Peyer's patch (tissue), 4 donors: ENCODE results near the gene MAG. TPM values are rescaled to one million over a fixed set of nuclear protein-coding genes. Genes with fewer than 3 reads are reported as not detected.

Experiments used
- DNase-seq, 3 donors: peaks; one replicate each; pipeline ENCODE4 v3.0.0-alpha.2; 2017 to 2019
- H3K27ac ChIP-seq, 4 donors: fragments of 200-600 bp; sonication (generic); one replicate each; pipeline ENCODE4 v1.5.1; 2016 to 2019
- H3K27me3 ChIP-seq, 2 donors: fragments of 200-600 bp; sonication (generic); one replicate each; pipeline ENCODE4 v1.5.1; 2019
- H3K36me3 ChIP-seq, 3 donors: fragments of 200-600 bp; sonication (generic); one replicate each; pipeline ENCODE4 v1.5.1; 2016 to 2019
- H3K4me1 ChIP-seq, 4 donors: fragments of 200-600 bp; sonication (generic); one replicate each; pipeline ENCODE4 v1.5.1; 2016 to 2019
- H3K4me3 ChIP-seq, 4 donors: fragments of 200-600 bp; sonication (generic); 1 replicate in 3 of 4; 2 replicates in 1 of 4; pipeline ENCODE4 v1.5.1; 2016 to 2019; ENCODE audit warnings: mild to moderate bottlenecking in 1 of 4
- H3K9me3 ChIP-seq, 4 donors: fragments of 200-600 bp; sonication (generic); one replicate each; pipeline ENCODE4 v1.5.1; 2016 to 2019; ENCODE audit warnings: mild to moderate bottlenecking in 1 of 4
- POLR2A ChIP-seq, 2 donors: fragments of 450-650 bp; IDR thresholded peaks; one replicate each; pipeline ENCODE4 v1.5.1; 2017; ENCODE audit warnings: antibody characterized with exemption in 2 of 2, mild to moderate bottlenecking in 2 of 2, moderate library complexity in 2 of 2
- total RNA-seq, 4 donors: library from RNA; depleted of rRNA; stranded (reverse); fragments of >200 nt; gene quantifications; one replicate each; pipeline ENCODE4 v1.1.0, GENCODE V29; 2016
- TF ChIP-seq, protein P1 (sequence below), 6 experiments: fragments of 450-650 bp in 4 of 6; fragments of 200-600 bp in 2 of 6; sonication (generic) in 1 of 6; IDR thresholded peaks; one replicate each; pipeline ENCODE4 v1.5.1; 2017 to 2019; ENCODE audit warnings: antibody characterized with exemption in 6 of 6, mild to moderate bottlenecking in 3 of 6, moderate library complexity in 1 of 6

MAG gene
- total RNA-seq, 4 donors from 2014 or later: 3.8 TPM; not detected in 3

DNA sequence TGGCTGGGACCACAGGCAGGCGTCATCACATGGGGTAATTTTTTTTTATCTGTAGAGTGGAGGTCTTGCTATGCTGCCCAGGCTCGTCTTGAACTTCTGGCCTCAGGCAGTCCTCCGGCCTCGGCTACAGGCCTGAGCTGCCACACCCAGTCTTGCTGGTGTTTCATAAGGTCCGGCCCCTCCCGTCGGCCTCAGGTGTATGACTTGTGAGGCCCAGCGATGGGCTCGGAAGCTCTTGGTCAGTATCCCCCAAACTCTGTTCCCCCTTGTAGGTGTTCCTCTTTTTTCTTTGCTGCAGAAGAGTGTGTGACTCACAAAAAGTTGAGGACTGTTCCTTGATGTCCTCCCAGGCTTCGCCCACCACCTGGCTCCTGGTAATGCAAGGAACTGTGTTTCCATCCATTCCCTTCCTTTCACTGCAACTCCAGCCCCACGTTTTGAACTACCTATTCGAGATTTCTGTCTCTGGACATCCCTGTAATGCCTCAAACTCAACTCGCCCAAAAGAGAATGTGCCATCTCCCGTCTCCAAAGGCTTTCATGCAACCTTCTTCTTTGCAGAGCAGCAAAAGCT is 18.2 kb upstream of the MAG start:
- no peak overlapping the region for H3K27ac ChIP-seq
- no peak overlapping the region for H3K4me3 ChIP-seq
- H3K9me3 ChIP-seq: no peaks in the 10 kb centered on the region
- peaks cover 0 to 20% (median 9%) of the 10 kb centered on the region in 4 donors for H3K4me1 ChIP-seq
- peaks cover 0 to 72% (median 0%) of the 10 kb centered on the region in 3 donors for H3K36me3 ChIP-seq
- TF ChIP-seq, protein P1, sequence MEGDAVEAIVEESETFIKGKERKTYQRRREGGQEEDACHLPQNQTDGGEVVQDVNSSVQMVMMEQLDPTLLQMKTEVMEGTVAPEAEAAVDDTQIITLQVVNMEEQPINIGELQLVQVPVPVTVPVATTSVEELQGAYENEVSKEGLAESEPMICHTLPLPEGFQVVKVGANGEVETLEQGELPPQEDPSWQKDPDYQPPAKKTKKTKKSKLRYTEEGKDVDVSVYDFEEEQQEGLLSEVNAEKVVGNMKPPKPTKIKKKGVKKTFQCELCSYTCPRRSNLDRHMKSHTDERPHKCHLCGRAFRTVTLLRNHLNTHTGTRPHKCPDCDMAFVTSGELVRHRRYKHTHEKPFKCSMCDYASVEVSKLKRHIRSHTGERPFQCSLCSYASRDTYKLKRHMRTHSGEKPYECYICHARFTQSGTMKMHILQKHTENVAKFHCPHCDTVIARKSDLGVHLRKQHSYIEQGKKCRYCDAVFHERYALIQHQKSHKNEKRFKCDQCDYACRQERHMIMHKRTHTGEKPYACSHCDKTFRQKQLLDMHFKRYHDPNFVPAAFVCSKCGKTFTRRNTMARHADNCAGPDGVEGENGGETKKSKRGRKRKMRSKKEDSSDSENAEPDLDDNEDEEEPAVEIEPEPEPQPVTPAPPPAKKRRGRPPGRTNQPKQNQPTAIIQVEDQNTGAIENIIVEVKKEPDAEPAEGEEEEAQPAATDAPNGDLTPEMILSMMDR (IDR thresholded peaks at IDR 0.05): no peak
- no peak for TF ChIP-seq POLR2A (IDR thresholded peaks at IDR 0.05)
- H3K27me3 ChIP-seq: no peaks in the 10 kb centered on the region
- DNase-seq: no peak

DNA sequence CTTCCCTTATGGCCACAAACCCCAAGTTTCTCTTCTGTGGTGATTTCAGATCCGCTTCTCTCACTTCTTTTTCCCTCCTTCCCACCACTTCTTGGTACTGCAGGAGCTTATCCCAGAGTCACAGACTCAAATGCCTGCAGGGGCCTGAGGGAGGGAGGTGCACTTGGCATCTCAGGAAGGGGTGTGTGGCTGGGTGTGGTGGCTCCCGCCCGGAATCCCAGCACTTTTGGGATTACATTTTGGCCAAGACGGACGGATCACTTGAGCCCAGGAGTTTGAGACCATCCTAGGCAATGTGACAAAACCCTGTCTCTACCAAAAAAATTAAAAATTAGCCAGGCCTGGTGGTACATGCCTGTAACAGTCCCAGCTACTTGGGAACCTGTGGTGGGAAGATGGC is 17.6 kb upstream of the MAG start:
- no peak for DNase-seq
- Histone ChIP-seq H3K4me1 (peaks cover 0 to 20% (median 9%) of the 10 kb centered on the region in 4 donors), H3K27me3 (no peaks in the 10 kb centered on the region), H3K36me3 (peaks cover 0 to 78% (median 0%) of the 10 kb centered on the region in 3 donors), H3K27ac (no peak overlapping the region), H3K9me3 (no peaks in the 10 kb centered on the region), H3K4me3 (no peak overlapping the region)
- no peak for TF ChIP-seq POLR2A (IDR thresholded peaks at IDR 0.05)
- TF ChIP-seq, protein P1 (IDR thresholded peaks at IDR 0.05): no peak

DNA sequence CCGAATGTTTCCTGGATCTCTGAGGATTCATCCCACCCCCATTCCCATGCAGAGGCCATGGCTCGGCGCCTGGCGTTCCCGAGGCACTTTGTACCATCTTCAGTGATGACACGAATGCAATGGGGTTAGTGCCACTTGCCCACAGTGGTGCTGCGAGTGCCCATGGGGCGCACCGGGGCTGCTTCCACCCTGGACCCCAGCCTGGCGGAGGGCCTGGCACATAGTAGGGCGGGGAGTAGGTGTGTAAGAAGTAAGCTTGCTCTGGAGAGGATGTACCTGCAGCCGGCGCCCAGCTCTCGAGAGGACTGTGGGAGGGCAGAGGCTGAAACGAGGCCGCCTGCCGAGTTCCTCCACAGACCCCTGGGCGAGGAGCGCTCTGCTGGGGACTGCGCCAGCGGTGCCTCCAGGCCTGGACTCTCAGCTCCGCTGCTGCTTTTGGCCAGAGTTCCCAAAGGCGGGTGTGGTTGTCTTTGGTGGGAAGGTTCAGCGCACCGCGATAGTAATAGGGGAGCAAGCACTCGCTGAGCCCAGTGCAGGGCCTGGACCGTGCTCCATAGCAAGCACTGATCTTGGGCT is 15.2 kb upstream of the MAG start:
- Histone ChIP-seq H3K27ac (no peak overlapping the region), H3K27me3 (no peaks in the 10 kb centered on the region), H3K4me1 (peaks cover 0 to 9% (median 0%) of the 10 kb centered on the region in 4 donors), H3K36me3 (peaks cover 0 to 63% (median 0%) of the 10 kb centered on the region in 3 donors), H3K9me3 (no peaks in the 10 kb centered on the region), H3K4me3 (no peak overlapping the region)
- no peak for DNase-seq
- TF ChIP-seq, protein P1 (IDR thresholded peaks at IDR 0.05): no peak
- TF ChIP-seq POLR2A (IDR thresholded peaks at IDR 0.05): no peak

DNA sequence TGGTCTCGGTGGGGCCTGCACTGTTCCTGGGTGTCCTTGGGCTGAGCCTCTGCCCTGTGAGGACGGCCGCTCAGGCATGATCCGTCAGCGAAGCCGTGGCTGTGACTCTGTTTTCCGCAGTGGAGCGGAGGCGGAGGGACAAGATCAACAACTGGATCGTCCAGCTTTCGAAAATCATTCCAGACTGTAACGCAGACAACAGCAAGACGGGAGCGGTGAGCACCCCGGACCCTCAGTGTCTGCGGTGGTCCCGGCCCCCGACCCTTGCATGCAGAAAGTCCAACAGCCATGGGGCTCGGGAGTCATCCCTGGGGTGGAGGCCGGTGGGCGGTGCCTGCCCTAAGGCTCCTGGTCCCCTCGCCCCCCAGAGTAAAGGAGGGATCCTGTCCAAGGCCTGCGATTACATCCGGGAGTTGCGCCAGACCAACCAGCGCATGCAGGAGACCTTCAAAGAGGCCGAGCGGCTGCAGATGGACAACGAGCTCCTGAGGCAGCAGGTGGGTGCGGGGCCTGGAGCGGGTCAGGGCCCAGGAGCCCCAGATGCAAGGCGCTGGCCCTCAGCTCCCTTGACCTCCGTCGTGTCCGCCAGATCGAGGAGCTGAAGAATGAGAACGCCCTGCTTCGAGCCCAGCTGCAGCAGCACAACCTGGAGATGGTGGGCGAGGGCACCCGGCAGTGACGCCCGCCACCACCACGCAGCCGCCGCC is 13.2 kb upstream of the MAG start:
- H3K4me3 ChIP-seq: no peak overlapping the region
- peaks cover 0 to 6% (median 0%) of the 10 kb centered on the region in 4 donors for H3K4me1 ChIP-seq
- no peaks in the 10 kb centered on the region for H3K9me3 ChIP-seq
- no peak overlapping the region for H3K27ac ChIP-seq
- no peak for DNase-seq
- H3K27me3 ChIP-seq: no peaks in the 10 kb centered on the region
- no peak for TF ChIP-seq POLR2A (IDR thresholded peaks at IDR 0.05)
- H3K36me3 ChIP-seq: peaks cover 0 to 44% (median 0%) of the 10 kb centered on the region in 3 donors

DNA sequence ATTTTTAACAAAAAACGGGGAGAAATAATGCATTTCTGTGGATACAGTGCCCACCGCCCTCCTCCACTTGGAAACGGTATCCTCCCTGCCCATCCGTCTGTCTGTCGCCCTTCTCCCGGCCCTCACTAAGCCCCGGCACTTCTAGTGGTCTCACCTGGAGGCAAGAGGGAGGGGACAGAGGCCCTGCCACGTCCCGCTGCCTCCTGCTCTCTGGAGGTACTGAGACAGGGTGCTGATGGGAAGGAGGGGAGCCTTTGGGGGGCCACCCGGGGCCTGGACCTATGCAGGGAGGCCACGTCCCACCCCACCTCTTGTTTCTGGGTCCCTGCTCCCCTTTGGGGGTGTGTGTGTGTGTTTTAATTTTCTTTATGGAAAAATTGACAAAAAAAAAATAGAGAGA is 12.6 kb upstream of the MAG start:
- Histone ChIP-seq H3K36me3 (peaks cover 0 to 38% (median 0%) of the 10 kb centered on the region in 3 donors), H3K4me1 (peaks cover 0 to 6% (median 0%) of the 10 kb centered on the region in 4 donors), H3K27me3 (no peaks in the 10 kb centered on the region), H3K4me3 (no peak overlapping the region), H3K27ac (no peak overlapping the region), H3K9me3 (no peaks in the 10 kb centered on the region)
- no peak for DNase-seq
- TF ChIP-seq, protein P1 (IDR thresholded peaks at IDR 0.05): no peak
- no peak for TF ChIP-seq POLR2A (IDR thresholded peaks at IDR 0.05)
